EL (cell line): ENCODE measurements around the gene PPP2R3A.

Experiments
- DNase-seq: peaks from one replicate; pipeline ENCODE4 v3.0.0-alpha.2; 2016

PPP2R3A gene

DNA sequence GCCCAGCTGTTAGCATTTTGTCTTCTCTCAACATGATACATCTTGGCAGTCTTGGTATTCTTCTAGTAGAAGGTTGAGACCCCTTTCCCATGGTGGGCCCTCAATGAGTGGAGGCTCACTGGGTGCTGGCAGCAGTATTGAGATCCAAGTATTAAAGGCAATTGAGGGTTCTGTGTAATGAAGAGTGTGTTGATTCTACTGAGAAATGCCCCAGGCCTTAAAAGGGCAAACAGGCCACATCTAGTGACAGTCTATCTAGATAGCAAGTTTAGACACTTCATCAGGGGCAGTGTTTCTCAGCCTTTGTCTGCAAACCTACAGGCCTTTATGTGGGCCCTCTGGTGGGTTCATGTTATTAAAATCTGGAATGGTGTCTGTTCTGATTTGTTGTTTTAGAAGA lies 9.5 kb downstream of the PPP2R3A start:
- DNase-seq, result no peak

DNA sequence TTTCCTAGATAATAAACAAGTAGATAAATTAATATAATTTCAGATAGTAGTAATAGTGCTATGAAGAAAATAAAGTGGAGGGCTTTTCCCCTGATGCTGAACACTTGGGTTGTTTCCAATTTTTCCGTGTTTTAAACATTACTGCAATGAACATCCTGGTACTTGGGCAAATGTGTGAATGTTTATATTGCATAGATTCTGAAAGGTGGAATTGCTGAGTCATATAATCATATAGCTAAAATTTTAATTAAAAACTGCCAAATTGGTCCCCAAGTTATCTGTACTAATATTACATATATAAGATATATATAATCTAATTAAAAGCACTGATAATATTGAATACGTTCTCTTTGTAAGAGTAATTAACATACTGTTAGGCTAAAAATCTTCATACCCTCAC lies 10.0 kb downstream of the PPP2R3A start:
- no peak for DNase-seq

DNA sequence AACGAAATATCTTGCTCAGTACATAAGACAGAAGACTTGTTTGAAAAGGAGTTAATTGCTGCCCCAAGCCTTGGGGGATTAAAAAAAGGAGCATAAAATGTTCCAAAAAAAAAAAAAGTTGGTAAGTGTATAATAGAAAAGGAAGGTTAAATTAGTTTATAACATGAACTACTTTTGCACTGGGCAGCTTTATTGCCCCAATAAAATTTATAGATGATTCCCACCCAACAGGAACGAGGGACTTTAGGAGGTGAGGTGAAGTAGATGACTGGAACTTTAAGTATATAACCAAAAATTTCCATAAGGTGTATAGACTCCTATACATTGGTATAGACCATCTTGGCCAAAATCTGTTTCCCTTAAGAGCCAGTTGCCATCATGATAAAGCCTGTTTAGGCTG lies 14.8 kb downstream of the PPP2R3A start:
- DNase-seq, result no peak

DNA sequence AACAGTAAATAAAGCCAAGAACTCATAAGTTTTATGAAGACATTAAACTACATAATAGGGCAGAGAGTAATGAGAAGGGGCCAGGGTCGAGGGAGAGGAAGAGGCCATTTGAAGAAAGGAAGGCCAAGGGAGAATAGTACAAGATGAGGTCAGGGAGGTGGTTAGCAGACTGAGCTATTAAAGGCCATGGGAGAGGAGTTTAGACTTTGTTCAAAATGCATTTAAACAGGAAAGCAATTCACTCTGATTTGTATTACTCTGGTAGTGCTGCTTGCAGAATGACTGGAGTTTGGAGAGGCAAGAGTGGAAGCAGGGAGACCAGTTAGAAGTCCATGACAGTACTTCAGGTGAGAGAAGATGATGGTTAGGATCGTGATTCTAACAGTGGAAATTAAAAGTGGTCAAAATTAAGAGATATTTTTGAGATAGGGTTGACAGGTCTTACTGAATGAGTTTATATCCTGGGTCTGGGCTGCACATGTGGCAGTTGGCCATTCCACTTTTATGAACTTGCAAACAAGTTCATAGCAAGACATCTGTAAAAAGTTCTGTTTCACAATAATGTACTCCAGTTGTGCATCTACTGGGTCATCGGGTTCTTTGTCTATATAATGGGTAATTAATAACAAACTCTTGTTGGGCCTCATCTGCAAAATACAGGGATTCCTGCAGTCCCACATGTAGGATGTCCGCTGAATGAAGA lies 16.3 kb downstream of the PPP2R3A start:
- no peak for DNase-seq

DNA sequence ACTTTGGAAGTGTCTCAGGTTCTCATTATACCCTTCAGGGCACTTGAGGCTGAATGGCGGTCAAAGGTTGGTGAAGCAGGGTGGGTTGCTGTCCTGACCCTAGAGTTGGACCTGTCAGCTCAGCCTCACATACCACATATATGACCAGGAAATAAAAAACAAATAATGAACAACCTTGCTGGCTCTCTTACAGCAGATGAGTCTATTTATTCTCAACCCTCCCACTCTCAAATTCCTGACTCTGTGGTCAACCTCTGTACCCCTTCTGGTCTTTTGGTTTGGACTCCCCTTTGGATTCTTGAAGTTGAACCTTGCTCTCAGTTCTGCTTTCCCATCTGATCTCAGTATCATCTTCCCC lies 16.9 kb downstream of the PPP2R3A start:
- DNase-seq, result peak; percentile 74

DNA sequence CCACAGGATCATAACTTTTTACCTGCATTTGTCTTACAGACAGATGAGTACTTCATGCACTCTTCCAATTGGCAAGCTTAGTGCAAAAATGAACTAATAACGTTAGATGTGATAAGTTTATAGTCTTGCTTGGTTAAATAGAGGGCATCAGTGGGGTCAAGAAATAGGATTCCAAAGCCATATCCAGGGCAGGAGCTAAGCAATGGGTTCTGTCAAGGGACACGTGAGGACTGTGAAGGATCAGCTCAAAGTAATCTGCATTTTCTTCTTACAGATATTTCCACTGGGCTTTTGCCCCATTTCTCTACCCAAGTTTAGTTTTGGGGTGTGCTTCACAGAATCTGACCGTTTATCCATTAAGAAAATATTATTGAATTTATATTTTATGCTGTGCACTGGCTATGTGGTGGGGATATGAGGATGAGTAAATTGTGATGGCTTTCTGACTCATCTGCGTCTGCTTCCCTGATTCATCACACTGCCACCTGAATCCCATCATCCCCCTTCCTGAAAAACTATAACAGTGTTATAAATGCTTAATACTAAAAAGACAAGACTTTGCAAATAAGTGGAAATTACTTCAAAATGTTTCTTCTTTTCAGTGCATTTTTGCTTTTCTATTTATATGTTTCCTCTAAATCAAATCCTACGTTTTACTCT lies 17.5 kb downstream of the PPP2R3A start:
- DNase-seq, result peak; percentile 72

DNA sequence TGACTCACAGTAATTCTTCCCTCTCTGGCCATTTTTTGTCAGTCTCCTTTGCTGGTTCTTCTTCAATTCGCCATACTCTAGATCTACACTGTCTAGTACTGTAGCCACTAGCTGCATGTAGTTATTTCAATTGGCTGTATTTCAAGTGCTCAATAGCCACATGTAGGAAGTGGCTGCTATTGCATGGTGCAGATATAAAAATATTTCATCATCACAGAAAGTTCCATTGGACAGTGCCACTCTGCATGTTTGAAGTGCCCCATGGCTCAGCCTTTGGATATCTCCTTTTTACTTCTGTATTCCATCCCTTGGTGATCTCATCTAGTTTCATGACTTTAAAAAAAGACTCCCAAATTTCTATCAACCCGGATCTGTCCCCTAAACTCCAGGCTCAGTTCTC lies 22.1 kb downstream of the PPP2R3A start:
- peak; percentile 20 for DNase-seq

DNA sequence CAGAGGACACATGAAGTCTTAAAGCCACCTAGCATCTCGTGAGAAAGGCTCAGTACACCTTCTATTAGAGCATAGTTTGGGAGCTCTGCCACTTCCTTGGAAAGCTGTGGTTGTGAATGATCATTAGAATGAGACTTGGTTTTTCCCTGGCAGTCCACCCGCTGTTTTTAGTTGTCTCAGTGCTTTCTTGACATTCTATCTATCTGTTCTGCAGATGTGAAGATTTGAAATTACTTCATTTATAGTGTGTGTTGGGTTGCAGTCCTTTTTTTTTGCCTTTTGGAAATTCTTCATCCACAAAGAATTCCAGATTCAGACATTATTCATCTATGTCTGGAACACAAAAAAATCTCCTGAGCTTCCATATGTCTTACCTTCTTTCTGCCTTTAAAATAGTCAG lies 23.7 kb downstream of the PPP2R3A start:
- peak; percentile 56 for DNase-seq

DNA sequence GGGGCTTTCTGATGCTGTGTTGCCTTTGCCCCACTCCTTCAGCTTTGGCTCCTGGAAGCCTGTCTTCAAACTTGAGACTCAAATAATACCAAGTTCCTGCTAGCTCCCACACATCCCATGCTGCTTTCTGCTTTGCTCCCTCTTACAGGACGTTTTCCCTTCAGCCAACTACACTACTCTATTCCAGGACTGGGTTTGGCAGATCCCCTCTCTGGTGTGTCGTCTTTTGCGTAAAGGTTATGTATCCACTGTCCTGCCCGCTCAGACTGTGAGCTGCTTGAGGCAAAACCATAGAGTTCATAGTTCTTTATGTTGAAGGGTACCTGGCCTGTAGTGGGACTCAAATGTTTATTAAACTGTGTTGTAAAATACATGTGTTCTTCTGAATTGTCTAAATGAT lies 25.4 kb downstream of the PPP2R3A start:
- no peak for DNase-seq

DNA sequence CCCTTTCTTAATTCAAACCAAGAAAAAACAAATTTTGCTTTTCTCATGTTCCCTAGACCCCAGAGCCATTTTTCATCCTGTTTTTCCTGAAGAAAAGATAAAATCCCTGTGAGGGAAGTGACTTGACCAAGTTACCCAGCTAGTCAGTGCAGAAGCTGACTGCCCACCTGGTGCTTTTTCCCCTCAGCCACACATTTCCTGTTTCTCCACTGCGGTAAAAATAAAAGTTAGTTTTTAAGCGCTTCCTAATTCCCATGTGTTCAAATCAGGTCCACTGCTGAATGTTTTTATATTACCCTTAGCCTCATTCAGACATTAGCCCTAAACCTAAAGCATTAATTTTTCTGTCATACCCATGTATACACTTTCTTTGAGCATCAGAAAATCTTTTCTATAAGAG lies 26.1 kb downstream of the PPP2R3A start:
- DNase-seq, result peak; percentile 19

DNA sequence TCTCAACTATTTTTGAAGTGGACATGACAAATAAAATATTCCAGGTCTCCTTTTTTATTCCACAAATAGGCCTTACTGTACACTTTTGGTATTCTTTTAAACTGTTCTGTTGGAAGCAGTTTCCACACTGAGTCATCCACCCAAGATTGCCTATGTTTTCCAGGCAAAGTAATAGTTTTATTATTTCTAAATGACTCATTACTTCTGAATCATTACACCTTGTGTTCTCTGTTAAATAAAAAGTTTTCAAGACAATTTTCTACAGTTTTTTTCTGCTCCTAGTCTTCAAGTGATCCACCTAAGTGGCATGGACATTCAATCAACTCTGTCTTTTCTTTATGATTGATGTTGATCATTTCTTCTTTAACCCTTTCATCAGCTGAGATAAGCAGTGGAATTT lies 26.5 kb downstream of the PPP2R3A start:
- DNase-seq, result peak; percentile 84

DNA sequence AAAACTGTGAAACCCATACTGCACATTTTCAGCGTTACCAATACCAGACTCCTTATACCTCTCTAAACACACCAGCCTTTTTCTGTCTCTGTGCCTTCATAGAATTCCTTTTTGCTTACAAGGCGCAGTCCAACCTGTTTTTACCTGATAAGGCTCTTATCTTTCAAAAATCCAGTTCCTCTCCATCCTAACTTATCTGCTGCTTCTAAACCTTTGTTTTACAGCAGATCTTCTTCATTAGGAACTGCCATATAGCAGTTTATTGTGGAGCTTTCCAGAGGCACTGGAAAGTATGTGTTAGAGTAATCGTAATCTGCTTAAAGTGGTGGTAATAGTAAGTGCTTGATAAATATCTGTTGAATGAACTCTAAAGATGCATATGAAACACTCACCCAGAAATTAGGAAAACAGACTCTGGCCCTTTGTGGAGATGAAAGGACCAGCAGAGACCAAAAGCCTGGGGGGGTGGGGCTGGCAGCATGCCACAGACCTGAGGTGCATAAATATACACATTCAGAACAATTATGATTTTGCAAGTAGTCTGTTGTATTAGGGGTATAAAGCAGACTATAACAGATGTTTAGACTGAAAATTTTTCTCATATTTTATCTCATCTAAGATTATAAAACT lies 29.3 kb downstream of the PPP2R3A start:
- DNase-seq, result no peak

DNA sequence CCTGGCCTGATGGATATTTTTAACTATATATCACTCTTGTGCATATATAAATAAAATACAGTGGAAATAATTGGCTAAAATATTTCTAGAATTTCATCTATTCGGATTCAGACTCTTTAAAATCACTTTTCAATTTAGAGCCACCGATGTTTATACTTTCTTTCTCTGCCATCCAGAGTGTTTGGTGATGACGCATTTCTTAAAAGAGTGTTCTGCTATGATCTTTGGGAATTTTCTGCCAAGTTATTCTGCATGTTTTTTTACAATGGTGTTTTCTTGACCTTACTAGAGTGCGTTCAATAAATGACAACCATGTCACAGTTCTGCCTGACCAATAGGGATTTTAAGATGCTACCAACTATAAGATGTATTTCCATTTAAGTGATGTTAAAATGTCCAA lies 30.2 kb downstream of the PPP2R3A start:
- DNase-seq, result peak; percentile 34

DNA sequence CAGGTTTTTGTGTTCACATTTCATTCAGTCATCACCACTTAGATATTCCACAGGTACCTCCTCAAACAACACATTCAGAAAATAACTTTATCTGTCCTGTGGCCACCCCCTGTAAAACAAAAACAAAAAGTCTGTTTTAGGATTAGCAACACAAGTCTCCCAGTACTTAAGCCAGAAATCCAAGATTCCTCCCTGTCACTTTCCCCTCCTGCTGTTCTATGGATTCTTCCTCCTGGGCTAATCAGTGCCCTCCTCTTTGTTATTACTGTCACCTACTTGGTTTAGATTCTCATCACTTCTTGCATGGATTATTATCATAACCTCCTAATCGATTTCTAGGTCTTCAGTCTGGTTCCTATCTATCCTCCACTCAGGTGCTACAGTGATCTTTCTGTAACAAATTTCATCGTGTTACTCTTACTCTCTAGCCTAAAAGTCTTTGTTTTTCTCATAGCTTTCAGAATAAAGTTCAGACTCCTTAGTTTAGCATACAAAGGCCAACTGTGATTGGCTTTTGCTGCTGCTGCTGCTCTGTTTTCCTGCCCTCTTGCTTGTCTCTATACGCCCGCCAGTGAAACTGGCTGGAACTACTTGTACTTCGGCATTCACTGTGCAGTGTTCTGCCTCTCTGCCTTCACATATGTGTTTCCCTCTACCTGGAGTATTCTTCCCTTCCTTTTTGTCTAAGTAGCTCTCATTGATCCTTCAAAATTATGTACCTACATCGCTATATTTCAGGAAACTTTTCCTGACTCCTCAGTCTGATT lies 32.2 kb downstream of the PPP2R3A start:
- no peak for DNase-seq

DNA sequence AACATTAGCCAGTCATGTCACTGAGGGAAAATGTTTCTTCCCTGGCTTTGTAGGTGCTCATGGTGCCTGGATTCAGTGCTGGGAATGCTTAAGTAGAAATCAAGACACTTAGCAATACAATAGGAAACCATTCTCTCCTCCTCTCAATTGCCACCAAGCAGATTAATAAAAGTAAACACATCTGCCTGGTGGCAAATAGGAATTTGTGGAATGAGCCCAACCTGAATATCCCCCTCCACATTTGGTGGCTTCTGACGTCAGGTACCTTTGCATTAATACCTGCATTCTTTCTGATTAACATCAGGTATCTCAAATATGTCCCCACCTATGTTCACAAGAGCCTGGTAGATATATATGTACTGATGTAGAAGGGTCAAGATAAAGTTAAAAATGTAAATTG lies 42.7 kb downstream of the PPP2R3A start:
- no peak for DNase-seq

DNA sequence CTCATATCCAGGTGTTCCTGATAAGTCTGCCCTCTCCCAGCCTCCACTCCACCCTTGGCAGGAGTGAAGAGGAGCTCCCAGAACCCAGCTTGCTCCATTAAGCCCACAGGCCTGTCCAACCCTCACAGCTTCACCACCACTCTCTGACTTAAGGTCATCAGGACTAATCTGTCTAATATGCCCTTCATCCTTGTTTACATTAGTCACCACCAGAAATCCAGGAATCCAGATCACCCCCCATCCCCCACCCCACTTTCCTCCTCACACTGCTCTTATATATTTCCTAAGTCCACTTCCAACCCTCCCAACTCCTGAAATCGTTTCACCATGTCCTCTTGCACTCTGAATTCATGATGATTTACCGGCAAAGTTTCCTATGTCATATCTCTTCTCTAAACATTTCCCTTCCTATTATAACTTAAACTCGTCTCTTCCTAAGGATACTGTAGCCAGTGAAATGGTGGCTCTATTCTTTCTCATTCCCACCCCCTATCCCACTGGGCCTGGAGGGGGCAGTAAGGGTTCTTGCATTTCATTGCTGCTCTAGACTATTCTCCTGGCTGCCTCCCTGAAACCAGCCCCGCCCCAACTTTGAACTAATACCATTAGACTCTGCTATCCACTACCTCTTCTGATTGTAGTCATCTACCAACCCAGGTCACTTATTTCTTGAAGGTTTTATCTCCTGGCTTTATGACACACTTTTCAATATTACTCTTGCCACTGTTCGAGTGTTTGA lies 43.4 kb downstream of the PPP2R3A start:
- peak; percentile 27 for DNase-seq

DNA sequence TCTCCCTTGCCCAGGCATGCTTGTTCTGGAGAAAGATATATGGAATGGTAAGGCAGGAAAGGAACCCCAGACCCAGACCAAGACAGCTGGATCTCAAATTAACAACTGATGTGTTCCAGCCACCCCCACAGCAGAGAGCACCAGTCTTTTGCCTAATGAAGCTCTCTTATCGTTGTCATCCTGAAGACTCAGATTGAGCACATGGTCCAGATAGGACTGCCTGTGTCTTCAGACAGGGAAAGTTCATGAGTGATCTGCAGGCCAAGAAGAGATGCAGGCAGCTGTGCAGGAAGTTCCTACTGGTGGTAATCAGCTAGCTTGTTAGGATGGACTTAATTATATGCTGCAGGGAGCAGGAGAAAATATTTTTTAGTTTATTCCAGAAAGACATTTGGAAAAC lies 53.3 kb downstream of the PPP2R3A start:
- peak; percentile 40 for DNase-seq

DNA sequence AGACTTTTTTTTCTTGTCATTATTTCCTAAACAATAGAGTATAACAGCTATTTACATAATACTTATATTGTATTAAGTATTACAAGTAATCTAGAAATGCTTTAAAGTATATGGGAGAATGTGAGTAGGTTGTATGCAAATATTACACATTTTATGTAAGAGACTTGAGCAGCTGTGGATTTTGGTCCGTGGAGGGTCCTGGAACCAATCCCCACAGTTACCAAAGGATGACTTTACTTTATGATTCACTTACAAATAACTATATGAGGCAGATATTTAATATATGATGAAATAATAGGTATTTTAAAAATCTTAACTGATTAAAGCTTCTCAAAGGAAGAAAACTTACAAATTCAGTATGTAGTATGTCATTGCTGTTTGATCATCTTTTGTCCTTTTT lies 56.3 kb downstream of the PPP2R3A start:
- DNase-seq, result peak; percentile 15

DNA sequence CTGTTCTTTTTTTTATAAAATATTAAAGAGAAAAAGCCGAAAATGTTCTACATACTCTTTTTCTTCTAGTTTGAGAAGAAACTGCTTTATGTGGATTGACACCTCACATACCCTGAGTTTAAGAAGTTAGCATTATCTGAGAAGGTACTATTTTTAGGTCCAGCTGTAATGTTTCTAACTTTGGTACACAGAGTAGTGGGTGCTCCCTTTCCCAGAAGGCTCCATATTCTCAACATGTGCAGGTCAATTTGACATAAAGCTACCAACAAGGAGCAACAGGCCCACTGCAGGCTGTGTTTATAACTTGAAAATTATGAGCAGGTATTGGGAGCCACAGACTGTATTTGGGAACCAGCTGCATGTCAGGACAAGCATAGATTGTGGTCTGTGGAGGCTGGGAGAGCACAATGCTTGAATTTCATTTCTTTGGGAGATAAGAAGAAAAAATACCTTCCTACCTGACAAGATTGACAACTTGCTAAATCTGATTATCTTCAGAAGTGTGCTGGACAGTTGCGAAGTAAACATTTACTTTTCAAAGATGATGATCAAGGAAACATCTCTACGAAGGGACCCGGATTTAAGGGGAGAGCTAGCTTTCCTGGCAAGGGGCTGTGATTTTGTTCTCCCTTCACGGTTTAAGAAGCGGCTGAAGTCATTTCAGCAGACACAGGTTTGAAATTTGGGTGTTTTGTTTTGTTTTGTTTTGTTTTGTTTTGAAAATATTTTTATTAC lies 57.2 kb downstream of the PPP2R3A start:
- DNase-seq, result no peak

DNA sequence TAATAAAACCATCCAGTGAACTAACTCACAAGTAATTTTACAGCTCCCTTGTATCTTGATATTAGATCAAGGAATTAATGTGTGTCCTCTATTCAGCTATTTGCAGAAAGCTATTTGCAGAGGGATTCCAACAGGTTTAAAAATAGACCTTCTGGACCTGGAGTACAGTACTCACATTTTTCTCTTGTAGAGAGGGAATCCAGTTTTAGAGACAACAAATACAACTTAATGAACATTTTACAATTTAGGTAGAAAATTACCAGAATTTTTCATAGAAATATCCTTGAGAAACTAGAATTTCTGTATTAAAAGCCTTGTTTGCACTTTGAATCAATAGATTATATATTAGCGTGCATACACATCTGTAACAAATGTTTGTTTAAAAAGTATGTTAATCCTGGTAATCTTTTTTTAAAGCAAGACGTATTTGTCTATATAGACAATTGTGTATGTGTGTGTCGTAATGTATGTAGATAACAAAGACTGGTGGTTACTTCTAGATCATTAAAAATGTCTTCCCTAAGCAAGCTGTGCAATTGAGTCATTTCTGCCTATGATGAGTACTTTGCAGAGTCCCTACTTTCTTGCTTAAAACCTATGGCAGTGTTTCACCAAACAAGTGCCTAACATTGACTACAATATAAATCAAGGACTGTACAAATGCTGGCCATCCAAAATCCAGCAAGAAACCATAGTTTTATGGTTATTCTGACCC lies 57.9 kb downstream of the PPP2R3A start:
- no peak for DNase-seq

DNA sequence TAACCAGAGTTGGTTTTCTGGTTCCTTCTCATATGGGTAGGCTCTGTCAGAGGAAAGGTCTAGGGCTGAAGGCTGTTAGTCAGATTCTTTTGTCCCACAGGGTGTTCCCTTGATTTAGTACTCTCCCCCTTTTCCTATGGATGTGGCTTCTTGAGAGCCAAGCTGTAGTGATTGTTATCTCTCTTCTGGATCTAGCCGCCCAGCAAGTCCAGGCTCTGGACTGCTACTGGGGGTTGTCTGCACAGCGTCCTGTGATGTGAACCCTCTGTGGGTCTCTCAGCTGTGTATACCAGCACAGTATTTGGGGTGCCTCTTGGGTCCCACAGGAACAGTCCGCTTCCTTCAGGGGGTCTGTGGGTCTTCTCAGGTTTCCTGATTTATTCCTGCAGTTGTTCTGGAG lies 70.8 kb downstream of the PPP2R3A start:
- DNase-seq, result no peak

DNA sequence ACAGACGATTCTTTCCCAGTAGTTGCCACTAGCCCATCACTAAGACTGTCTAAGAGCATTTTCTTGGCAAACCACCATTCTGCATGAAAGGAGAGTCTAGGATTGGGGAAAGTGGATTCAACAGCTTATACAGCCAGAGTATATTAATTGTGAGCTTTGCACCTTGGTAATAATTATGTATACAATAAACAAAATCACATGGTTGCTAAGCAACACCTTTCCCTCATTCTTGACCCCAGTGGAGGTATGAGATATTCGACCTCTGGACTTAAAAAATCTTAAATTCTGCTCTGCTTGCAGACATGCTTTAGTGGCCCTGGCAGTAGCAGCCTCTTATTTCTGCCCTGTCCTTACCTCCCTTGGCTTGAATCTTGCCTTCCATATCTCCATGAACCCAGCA lies 73.1 kb downstream of the PPP2R3A start:
- no peak for DNase-seq
